COLO668 (cell line): Measurements from ENCODE around the gene TMEM217.
"Not testable (repeated sequence)": the region's sequence is repeated elsewhere in the genome, so short reads cannot be mapped to it uniquely, and the experiment has no call there.

ENCODE experiments used
- DNase-seq: peaks from one replicate; lab custom pipeline; 2025; ENCODE audit not compliant: unreplicated experiment; lab: John Stamatoyannopoulos, UW

TMEM217 gene

DNA sequence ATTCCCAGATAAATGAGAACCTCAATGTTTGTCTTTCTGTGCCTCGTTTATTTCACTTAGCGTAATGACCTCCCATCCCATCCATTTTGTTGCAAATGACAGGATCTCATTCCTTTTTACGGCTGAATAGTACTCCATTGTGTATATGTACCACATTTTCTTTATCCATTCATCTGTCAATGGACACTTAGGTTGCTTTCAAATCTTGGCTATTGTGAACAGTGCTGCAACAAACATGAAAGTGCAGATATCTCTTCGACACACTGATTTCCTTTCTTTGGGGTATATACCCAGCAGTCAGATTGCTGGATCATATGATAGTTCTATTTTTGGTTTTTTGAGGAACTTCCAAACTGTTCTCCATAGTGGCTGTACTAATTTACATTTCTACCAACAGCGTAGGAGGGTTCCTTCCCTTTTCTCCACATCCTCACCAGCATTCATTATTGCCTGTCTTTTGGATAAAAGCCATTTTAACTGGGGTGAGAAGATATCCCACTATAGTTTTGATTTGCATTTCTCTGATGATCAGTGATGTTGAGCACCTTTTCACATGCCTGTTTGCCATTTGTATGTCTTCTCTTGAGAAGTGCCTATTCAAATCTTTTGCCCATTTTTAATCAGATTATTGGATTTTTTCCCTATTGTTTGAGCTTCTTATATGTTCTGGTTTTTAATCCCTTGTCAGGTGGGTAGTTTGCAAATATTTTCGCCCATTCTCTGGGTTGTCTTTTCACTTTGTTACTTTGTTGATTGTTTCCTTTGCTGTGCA lies 71.8 kb downstream of the TMEM217 start:
- DNase-seq: not testable (repeated sequence)

- no peak for DNase-seq
Measured at GRCh38 chr6:37182736-37183590, 75.0 kb downstream of the TMEM217 start.

- DNase-seq: not testable (repeated sequence)
Measured at GRCh38 chr6:37180610-37181009, 77.3 kb downstream of the TMEM217 start.

GRCh38 chr6:37180075-37180474 lies 77.9 kb downstream of the TMEM217 start:
- DNase-seq: no peak

DNA sequence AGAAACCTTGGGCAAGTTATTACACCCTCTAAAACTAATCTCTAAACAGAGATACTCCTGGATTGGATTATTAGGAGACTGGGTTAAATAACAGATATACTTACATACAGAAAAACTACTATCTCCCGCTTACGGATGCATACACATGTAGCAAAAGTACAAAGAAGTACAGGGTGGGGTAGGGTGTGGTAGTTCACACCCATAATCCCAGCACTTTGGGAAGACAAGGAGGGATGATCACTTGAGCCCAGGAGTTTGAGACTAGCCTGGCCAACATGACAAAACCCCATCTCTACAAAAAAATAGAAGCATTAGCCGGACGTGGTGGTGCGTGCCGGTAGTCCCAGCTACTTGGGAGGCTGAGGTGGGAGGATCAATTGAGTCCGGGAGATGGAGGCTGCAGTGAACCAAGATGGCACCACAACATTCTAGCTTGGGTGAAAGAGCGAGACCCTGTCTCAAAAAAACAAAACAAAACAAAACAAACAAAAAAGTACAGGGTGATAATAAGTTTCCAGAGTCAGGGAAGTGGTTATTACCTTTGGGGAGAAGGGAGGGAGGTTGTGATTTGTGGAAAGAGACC lies 79.9 kb downstream of the TMEM217 start:
- no peak for DNase-seq

DNA sequence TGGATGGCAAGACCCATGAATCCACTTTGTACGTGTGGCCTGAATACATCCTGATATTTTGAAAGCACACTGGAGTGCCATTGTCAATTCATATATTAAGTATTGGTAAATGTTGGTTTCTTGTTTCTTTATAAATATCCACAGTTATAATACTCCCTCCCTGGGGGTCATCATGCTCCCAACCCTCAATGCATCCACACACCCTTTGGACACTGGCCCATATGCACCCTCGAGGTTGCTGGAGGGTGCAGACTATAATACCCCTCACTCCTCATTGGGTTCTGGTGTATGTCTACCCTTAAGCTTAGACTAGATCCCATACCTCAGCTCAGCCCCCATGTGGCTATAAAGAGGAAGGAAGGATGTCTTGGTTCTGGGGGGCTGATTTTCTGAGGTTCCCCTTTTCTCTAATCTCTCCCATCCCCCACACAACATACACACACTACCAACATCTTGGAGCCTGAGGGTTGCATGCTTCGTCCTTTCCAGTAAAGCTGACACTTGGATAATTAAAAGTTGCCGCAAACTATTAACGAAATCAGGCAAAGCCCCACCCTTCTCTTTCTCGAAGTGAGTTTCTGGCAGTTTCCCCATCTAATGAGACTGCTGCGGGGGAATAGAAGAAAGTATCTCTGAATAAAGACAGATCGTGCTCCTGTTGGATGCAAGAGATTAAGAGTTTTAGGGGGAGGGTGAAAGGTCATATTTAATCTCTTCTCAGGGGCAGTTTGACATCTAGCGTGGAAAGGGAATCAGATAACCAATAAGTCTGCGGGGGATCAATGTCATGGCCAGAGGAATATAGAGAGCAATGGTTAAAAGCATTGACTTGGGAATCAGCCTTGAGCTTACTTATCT lies 80.6 kb downstream of the TMEM217 start:
- DNase-seq: no peak

- no peak for DNase-seq
Measured at GRCh38 chr6:37176268-37177076, 81.5 kb downstream of the TMEM217 start.

DNA sequence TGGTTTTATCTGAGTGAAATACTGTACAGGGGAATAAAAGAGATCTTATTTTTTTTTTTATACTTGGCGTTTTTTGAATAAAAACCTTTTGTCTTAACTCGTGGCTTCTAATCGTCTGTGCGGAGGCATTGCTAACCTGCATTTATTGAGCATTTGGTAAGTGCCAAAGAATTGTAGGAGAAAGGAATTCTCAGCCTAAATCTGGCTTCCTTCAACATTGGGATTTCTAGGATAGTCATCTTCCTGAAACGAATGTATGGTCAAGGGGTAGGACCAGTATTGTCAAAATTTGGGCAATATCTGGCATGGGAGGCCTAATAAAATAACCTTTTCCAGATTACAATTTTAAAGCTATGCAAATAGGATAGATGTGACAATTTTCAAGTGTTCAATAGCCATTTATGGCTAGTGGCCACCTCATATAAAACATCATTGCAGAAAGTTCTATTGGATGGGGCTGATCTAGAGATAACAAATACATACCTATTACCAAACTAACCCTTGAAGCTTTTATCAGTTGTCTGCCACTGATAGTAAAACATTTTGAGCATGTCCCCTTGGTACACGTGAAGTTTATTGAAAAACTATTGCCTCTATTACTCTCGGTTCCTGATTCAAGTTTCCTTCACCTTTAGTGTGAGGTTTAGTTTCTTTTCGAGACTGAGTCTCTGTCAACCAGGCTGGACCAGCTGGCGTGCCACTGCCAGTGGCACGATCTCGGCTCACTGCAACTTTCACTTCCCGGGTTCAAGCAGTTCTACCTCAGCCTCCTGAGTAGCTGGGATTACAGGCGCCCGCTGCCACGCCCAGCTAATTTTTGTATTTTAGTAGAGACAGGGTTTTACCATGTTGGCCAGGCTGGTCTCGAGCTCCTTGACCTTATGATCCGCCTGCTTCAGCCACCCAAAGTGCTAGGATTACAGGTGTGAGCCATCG lies 82.3 kb downstream of the TMEM217 start:
- no peak for DNase-seq

DNA sequence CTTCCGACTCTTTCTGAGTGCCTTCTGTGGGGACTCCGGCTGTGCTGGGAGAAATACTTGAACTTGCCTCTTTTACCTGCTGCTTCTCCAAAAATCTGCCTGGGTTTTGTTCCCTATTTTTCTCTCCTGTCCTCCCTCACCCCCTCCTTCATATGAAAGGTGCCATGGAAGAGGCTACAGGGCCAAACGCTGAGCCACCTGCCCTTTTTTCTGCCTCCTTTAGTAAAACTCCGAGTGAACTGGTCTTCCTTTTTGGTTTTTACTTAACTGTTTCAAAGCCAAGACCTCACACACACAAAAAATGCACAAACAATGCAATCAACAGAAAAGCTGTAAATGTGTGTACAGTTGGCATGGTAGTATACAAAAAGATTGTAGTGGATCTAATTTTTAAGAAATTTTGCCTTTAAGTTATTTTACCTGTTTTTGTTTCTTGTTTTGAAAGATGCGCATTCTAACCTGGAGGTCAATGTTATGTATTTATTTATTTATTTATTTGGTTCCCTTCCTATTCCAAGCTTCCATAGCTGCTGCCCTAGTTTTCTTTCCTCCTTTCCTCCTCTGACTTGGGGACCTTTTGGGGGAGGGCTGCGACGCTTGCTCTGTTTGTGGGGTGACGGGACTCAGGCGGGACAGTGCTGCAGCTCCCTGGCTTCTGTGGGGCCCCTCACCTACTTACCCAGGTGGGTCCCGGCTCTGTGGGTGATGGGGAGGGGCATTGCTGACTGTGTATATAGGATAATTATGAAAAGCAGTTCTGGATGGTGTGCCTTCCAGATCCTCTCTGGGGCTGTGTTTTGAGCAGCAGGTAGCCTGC lies 83.2 kb downstream of the TMEM217 start:
- DNase-seq: no peak

DNA sequence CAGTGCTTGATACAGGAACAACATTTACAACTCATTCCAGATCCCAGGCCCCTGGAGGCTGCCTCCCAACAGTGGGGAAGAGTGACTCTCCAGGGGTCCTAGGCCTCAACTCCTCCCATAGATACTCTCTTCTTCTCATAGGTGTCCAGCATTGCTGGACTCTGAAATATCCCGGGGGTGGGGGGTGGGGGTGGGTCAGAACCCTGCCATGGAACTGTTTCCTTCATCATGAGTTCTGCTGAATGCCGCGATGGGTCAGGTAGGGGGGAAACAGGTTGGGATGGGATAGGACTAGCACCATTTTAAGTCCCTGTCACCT lies 83.8 kb downstream of the TMEM217 start:
- DNase-seq: no peak

GRCh38 chr6:37173493-37174195 lies 84.3 kb downstream of the TMEM217 start:
- DNase-seq: no peak

GRCh38 chr6:37172912-37173492 lies 84.9 kb downstream of the TMEM217 start:
- no peak for DNase-seq

DNA sequence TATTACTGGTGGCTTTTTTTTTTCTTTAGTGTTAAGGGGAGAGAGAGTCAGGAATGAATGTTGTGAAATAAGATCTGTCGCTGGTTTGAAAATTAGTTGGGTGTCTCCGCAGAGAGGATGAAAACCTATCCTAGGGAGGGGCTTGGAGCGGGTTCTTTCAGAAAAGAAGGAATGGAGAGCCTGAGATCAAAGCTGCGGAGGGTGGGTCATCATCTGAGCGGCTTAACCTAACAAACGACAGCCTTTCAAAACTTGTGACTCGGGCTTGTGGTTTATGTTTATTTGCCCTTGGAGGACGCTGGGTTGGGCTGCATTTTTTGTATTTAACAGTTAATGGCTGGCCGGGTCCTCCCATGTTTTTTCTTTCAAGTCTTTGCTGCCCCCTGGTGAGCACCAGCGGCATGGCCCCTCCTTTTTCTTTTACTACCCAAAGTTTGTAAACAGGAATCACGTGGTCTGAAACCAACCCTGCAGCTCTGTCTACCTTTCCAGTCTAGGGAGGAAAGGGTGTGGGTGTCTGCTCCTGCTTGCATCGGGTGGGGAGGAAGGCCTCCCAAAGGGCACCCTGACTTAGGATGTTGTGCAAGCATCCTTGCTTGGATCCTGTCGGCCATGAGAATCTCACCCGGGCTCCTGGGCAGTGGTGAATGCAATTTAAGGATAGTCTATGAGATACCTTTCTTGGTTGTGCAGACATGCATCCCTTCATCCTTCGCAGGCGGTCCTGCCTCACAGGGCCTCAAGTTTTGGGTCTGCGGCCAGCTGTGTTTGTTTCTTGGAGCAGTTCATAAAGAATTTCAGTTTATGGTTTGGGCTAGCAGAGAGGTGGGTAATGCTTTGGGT lies 85.8 kb downstream of the TMEM217 start:
- peak; percentile 70 for DNase-seq

- DNase-seq: peak; percentile 35
Measured at GRCh38 chr6:37171201-37171969, 86.6 kb downstream of the TMEM217 start.

- DNase-seq: peak; percentile 60
Measured at GRCh38 chr6:37170273-37171200, 87.4 kb downstream of the TMEM217 start.
